RCC 7860 (cell line): ENCODE measurements around the gene RRH.
A peak's percentile ranks its signal among the peaks of the same experiment; 100 is the strongest.
"Not testable (repeated sequence)": the region's sequence is repeated elsewhere in the genome, so short reads cannot be mapped to it uniquely, and the experiment has no call there.

Source experiments
- DNase-seq: peaks from one replicate; pipeline ENCODE4 v3.0.0-alpha.2; 2015; ENCODE audit warnings: low spot score
- FAIRE-seq: peaks from 2 replicates; lab custom pipeline; 2012; peaks lifted over from hg19 to GRCh38; lab: Jason Lieb, UNC

The RRH gene

DNA sequence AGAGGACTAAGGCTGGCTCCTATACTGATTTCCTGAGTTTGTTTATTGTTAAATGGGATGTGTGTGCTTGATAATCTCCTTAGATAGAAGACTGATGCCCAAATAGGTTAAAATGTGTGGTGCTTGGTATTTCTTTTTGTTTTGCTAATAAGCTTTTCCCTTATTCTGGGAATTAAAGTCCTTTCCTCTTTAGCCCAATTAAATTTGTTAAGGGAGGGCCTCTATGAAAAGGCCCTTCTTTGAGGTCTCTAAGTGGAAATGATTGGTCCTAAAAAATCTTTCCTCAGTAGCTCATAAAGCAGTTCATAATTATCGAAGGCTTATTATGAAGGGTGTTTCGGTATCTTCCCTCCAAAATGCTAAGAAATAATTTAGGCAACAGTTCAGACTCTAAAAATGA is at the start of gene RRH:
RRH (plus strand) TSS at position 301 of the 400 bp plus-strand sequence; CDS start at position 357, 56 bp downstream.
- FAIRE-seq: no peak
- no peak for DNase-seq

DNA sequence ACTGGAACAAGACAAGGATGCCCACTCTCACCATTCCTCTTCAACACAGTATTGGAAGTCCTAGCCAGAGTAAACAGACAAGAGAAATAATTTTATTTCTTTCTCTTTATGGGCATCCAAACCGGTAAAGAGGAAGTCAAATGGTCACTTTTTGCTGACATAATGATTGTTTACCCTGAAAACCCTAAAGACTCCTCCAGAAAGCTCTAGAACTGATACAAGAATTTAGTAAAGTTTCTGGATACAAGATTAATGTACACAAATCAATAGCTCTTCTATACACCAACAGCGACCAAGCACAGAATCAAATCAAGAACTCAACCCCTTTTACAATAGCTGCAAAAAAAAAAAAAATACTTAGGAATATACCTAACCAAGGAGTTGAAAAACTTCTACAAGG is 45.7 kb upstream of the RRH start:
- not testable (repeated sequence) for FAIRE-seq, DNase-seq

DNA sequence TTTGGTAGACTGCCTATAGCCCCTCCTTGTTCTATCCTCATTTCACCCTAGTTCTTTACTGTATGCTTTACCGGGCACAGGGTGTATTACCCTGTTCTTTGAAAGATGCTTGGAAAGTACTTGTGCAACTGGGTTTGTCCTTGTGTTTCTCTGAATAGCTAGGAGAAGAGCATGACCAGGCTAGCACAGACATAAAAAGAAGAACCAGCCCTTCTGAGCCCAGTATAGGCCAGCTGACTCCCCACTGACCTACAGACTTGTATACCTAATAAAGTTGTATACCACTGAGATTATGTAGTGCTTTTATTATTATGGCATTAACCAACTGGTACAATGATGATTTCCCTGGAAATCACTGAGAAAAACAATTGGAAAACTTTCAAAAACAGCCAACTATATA is 40.9 kb upstream of the RRH start:
- DNase-seq (no peak), FAIRE-seq (no peak)

GRCh38 chr4:109787807-109788206 is 40.0 kb upstream of the RRH start:
- FAIRE-seq: no peak

GRCh38 chr4:109795059-109795458 is 32.7 kb upstream of the RRH start:
- FAIRE-seq (no peak), DNase-seq (no peak)

More at GRCh38 chr4:109787807-109788206, 40.0 kb upstream of the RRH start:
- DNase-seq: no peak

DNA sequence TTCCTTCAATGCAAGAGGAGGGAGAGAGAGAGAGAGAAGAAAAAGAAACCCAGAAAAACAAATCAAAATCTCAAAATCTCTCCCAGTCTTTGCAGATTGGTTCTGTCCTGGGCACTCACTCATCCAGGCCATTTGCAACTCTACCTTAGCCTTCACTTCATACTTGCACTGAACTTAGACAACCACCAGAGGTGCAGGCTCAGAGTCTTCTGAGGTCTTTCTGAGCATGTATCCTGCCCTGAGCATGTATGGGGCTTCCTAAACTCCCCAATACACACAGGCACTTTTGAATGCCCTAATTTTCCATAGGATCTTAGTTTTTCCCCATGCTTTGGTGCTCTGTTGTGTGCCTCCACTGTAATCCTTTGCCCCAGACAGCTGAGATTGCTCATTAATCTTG is 28.9 kb upstream of the RRH start:
- DNase-seq (no peak), FAIRE-seq (no peak)

- FAIRE-seq (no peak), DNase-seq (no peak)
Measured at GRCh38 chr4:109801099-109801789, 26.5 kb upstream of the RRH start.

DNA sequence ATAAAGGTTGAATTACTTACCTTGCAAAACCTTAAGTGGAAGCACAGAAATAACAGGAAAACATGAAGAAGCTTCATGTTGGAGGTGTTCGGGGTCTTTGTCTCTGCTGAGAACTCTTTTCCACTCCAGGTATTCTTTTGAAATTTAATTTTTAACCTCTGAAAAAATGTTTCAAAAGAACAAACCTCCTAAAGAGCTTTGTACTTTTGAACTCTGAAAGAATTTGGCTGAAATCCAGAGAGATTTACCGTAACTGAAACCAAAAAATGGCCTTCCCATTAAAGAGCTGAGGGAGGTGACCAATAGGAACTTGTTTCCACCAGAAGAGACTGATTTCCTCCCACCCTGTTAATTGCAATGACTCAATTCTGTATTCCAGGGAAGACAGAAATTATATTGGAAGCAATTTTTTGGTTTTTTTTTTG is 25.9 kb upstream of the RRH start, which contains the start of gene CFI:
CFI (minus strand) TSS at position 105 of the 425 bp plus-strand sequence; CDS start at position 77, 28 bp downstream.
- peak; percentile 92 for FAIRE-seq
- peak; percentile 54 for DNase-seq

DNA sequence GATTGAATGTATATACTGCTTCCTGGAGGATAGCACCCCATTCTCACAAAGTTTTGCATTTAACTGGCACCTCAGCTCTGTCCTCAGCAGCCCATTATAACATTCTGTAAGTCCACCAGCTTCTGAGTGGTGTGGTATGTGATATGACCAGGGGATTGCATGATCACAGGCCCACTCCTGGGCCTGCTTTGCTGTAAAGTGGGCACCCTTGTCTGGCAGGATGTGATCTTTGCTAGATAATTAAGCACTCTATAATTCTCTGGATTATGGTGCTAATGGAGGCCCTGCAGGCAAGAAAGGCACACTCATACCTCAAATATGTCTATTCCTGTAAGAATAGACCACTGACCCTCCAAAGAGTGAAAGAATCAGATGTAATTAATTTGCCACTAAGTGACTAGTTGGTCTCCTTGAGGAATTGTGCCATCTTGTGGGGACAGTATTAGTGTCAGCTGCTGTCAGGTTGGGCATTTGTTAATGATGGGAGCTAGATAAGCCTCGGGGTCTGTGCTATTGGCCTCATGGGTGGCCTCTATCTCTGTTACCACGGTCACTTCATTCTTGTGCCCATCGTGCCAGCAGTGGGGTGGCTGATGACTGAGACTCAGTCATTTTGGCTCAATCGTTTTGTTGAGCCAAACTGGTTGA is 23.7 kb upstream of the RRH start:
- FAIRE-seq: no peak
- DNase-seq: peak; percentile 42

- no peak for FAIRE-seq
- no peak for DNase-seq
Measured at GRCh38 chr4:109809655-109810054, 18.1 kb upstream of the RRH start.

- FAIRE-seq: no peak
- DNase-seq: no peak
Measured at GRCh38 chr4:109810552-109811387, 17.0 kb upstream of the RRH start.

- FAIRE-seq (no peak), DNase-seq (no peak)
Measured at GRCh38 chr4:109811707-109812106, 16.1 kb upstream of the RRH start.

DNA sequence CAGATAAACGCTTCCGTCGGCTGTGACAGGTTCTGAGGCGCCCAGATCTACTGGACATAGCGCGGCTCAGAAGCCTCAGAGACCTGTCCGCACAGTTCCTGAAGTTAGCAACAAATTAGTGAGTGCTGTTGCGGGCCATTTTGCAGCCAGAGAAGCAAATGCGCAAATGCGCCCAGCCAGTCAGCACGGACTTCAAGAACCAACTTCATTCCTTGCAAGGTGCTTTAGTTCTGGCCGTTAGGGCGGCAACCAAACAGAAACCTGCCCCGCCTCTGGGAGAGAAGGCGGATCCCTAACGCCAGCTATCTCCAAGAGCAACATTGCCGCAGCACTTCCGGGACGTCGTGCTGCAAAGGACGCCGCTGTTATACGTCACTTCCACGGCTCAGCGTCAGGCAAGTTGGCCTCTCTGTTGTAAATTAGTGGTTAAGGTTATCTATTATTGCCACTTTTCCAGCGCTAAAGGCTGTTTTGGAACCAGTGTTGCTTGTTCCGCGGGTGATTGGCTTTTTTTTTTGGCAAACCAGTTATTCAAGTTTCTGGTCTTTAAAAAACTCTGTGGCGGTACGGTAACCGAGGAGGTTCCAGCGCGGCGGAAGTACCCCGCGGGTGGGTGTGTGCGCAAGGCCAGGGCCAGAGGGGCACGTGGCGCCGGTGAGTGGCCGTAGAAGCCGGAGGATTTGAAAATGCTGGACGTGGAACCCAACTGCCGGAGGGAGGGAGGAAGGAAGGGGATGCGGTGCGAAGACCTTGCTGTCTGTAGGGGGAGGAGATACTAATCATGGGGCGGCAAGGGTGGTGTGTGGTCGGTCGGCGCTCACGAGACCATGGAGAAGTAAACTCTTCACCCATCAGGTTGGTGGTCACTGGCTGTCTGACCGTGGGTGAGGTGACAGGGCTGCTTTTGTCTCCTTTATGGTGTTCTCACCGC is 12.4 kb upstream of the RRH start, which contains the start of gene GAR1:
GAR1 (plus strand) TSS at position 612 of the 931 bp plus-strand sequence. CDS start 403 bp downstream, outside the sequence.
- FAIRE-seq (peak; percentile 86), DNase-seq (peak; percentile 84)

DNA sequence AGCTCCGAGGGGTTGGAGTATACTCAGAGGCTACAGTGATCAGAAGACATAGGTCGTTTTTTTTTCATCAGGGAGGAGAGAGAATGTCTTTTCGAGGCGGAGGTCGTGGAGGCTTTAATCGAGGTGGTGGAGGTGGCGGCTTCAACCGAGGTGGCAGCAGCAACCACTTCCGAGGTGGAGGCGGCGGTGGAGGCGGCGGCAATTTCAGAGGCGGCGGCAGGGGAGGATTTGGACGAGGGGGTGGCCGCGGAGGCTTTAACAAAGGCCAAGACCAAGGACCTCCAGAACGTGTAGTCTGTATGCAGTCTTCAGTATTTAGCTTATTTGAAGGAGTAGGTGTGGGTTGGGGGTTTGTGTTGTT is 11.7 kb upstream of the RRH start:
- FAIRE-seq: no peak
- DNase-seq: no peak

DNA sequence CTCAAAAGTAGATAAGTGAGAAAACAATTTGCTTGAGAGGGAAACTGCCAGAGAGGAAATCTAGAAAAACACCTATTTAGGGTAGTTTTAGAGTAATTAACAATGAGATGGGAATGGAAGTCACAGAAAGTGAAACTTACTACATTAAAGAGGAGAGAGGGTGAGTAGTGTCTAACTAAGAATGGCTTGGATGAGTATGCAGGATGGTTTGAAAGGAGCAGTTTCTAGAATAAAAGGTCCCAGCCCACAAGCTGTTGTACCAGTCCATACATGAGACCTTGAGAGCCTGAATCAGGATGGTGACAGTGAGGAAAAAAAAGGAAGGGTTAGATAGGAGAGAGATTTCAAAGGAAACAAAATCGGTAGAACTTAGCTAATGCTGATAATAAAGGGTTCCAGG is 10.9 kb upstream of the RRH start:
- no peak for DNase-seq
- no peak for FAIRE-seq

DNA sequence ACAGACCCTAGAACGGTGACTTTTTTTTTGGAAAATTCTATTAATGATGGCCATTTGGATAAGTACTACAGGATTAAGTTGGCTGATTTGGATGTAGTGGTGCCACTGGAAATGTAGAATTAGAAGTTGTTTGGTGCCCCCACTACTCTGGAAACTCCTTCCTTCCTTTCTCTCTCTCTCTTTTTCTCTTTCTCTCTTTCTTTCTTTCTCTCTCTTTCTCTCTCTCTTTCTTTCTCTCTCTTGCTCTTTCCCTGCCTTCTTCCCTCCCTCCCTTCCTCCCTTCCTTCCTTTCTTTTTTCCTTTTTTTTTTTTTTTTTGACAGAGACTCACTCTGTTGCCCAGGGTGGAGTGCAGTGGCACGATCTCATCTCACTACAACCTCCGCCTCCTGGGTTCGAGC is 9.5 kb upstream of the RRH start:
- FAIRE-seq (no peak), DNase-seq (no peak)

GRCh38 chr4:109820563-109820962 is 7.2 kb upstream of the RRH start:
- DNase-seq: no peak
- no peak for FAIRE-seq

GRCh38 chr4:109821185-109821584 is 6.6 kb upstream of the RRH start:
- DNase-seq (no peak), FAIRE-seq (no peak)

- FAIRE-seq: peak; percentile 58
- DNase-seq: no peak
Measured at GRCh38 chr4:109826719-109827118, 1.1 kb upstream of the RRH start.

- no peak for FAIRE-seq
Measured at GRCh38 chr4:109833756-109834155, 6.0 kb downstream of the RRH start.

More at GRCh38 chr4:109833756-109834155, 6.0 kb downstream of the RRH start:
- no peak for DNase-seq
